ENCODE data around the gene NDNF. TPM values are rescaled to one million over a fixed set of nuclear protein-coding genes. Genes with fewer than 3 reads are reported as not detected.

The NDNF gene
- total and polyA plus RNA-seq, 9 of the 15 experiments (the other 6 are each of a cell fraction or from before 2014, with no cell fraction given), result not detected

Other genes starting within 250 kb of the NDNF start
- gene PRDM5, start 149.8 kb downstream of the NDNF start, total RNA-seq (2014; rRNA removed), result not detected in 2 replicates
- not detected in 2 replicates for gene PRDM5, start 149.8 kb downstream of the NDNF start, total RNA-seq (2014; rRNA removed; fragmentation: Illumina TruSeq; extraction: Trizol)
- gene PRDM5, start 149.8 kb downstream of the NDNF start, total RNA-seq (2015; rRNA removed; fragmentation: Illumina TruSeq; extraction: Trizol), result not detected in 2 replicates
- not detected in 2 replicates for gene PRDM5, start 149.8 kb downstream of the NDNF start, total RNA-seq (2021)
- gene PRDM5, start 149.8 kb downstream of the NDNF start, polyA plus RNA-seq (2011; rRNA removed), result not detected in 2 replicates
- gene PRDM5, start 149.8 kb downstream of the NDNF start, polyA plus RNA-seq (2014; fragmentation: Illumina TruSeq; extraction: Trizol), result not detected in 2 replicates
- gene PRDM5, start 149.8 kb downstream of the NDNF start, polyA plus RNA-seq (2014; fragmentation: Nextera tagmentation; extraction: Ambion mirVana), result not detected
- gene PRDM5, start 149.8 kb downstream of the NDNF start, polyA plus RNA-seq (2014; rRNA removed), result not detected in 2 replicates
- 0.14 TPM in 1 of 2 replicates, not detected in the other for gene TNIP3, start 91.8 kb upstream of the NDNF start, total RNA-seq (2014; rRNA removed)
- not detected in 2 replicates for gene TNIP3, start 91.8 kb upstream of the NDNF start, total RNA-seq (2014; rRNA removed; fragmentation: Illumina TruSeq; extraction: Trizol)
- gene TNIP3, start 91.8 kb upstream of the NDNF start, total RNA-seq (2015; rRNA removed; fragmentation: Illumina TruSeq; extraction: Trizol), result not detected in 2 replicates
- not detected in 2 replicates for gene TNIP3, start 91.8 kb upstream of the NDNF start, total RNA-seq (2021)
- not detected in 2 replicates for gene TNIP3, start 91.8 kb upstream of the NDNF start, polyA plus RNA-seq (2011; rRNA removed)
- gene TNIP3, start 91.8 kb upstream of the NDNF start, polyA plus RNA-seq (2014; fragmentation: Illumina TruSeq; extraction: Trizol), result not detected in 2 replicates
- gene TNIP3, start 91.8 kb upstream of the NDNF start, polyA plus RNA-seq (2014; fragmentation: Nextera tagmentation; extraction: Ambion mirVana), result not detected
- not detected in 2 replicates for gene TNIP3, start 91.8 kb upstream of the NDNF start, polyA plus RNA-seq (2014; rRNA removed)

Data from K562 (cell line).